ENCODE measurements around the gene SMG9.
"Not testable (repeated sequence)": the region's sequence is repeated elsewhere in the genome, so short reads cannot be mapped to it uniquely, and the experiment has no call there.

SMG9 gene

GRCh38 chr19:43779820-43780219 lies 25.1 kb upstream of the SMG9 start:
- no peak for DNase-seq

GRCh38 chr19:43779147-43779819 lies 24.5 kb upstream of the SMG9 start:
- no peak for DNase-seq

GRCh38 chr19:43778651-43779050 lies 23.9 kb upstream of the SMG9 start:
- peak; percentile 88 to 93 for DNase-seq

- DNase-seq, result peak in 1 of 2 experiments; percentile 35
Measured at GRCh38 chr19:43777163-43777695, 22.5 kb upstream of the SMG9 start.

GRCh38 chr19:43776286-43776685 lies 21.5 kb upstream of the SMG9 start:
- no peak for DNase-seq

- DNase-seq, result no peak
Measured at GRCh38 chr19:43775299-43775890, 20.6 kb upstream of the SMG9 start.

- not testable (repeated sequence) for DNase-seq
Measured at GRCh38 chr19:43774940-43775258, 20.1 kb upstream of the SMG9 start.

GRCh38 chr19:43774103-43774939 lies 19.6 kb upstream of the SMG9 start:
- no peak for DNase-seq

GRCh38 chr19:43773725-43774102 lies 19.0 kb upstream of the SMG9 start:
- DNase-seq, result no peak

GRCh38 chr19:43769256-43769655 lies 14.5 kb upstream of the SMG9 start:
- no peak for DNase-seq

GRCh38 chr19:43768273-43769050 lies 13.7 kb upstream of the SMG9 start:
- DNase-seq, result no peak

GRCh38 chr19:43767818-43768217 lies 13.1 kb upstream of the SMG9 start:
- no peak for DNase-seq

- DNase-seq, result no peak
Measured at GRCh38 chr19:43767316-43767715, 12.6 kb upstream of the SMG9 start.

- no peak for DNase-seq
Measured at GRCh38 chr19:43766755-43767043, 11.9 kb upstream of the SMG9 start.

GRCh38 chr19:43765109-43765876 lies 10.5 kb upstream of the SMG9 start:
- DNase-seq, result no peak

GRCh38 chr19:43764684-43765083 lies 9.9 kb upstream of the SMG9 start:
- not testable (repeated sequence) for DNase-seq

- no peak for DNase-seq
Measured at GRCh38 chr19:43763473-43763939, 8.7 kb upstream of the SMG9 start.

- no peak for DNase-seq
Measured at GRCh38 chr19:43762814-43763213, 8.1 kb upstream of the SMG9 start.

- DNase-seq, result no peak
Measured at GRCh38 chr19:43760941-43761340, 6.2 kb upstream of the SMG9 start.

- DNase-seq, result no peak
Measured at GRCh38 chr19:43759515-43759914, 4.8 kb upstream of the SMG9 start.

GRCh38 chr19:43755256-43755801 lies 567 bp upstream of the SMG9 start:
- peak; percentile 81 for DNase-seq

- no peak for DNase-seq
Measured at GRCh38 chr19:43754253-43754502, 584 bp downstream of the SMG9 start.

All from NCI-H2081 (cell line).